HepG2 (cell line): ENCODE measurements around the gene COL9A1.

Experiments used
- ARID3A ChIP-seq: IDR thresholded peaks from 2 replicates; pipeline ENCODE4 v1.6.1; 2012; ENCODE audit warnings: low read depth, low read length, improper control_type of control experiment
- CTCF ChIP-seq: sonication (generic); formaldehyde crosslinking; IDR thresholded peaks from 2 replicates; pipeline ENCODE4 v1.5.0; 2020; ENCODE audit warnings: mild to moderate bottlenecking, missing genetic modification reagents, moderate library complexity
- MTF1 ChIP-seq: sonication (generic); formaldehyde crosslinking; IDR thresholded peaks from 2 replicates; pipeline ENCODE4 v1.5.0; 2020; ENCODE audit warnings: missing genetic modification reagents
- PATZ1 ChIP-seq: sonication (generic); formaldehyde crosslinking; IDR thresholded peaks from 2 replicates; pipeline ENCODE4 v1.4.0; 2020; ENCODE audit warnings: missing genetic modification reagents
- SUZ12 ChIP-seq: fragments of 150-350 bp; IDR thresholded peaks from 2 replicates; pipeline ENCODE4 v1.6.1; 2014; ENCODE audit warnings: low read depth, low read length
- ZBTB20 ChIP-seq: sonication (generic); formaldehyde crosslinking; IDR thresholded peaks from 2 replicates; pipeline ENCODE4 v1.8.1; 2023; ENCODE audit warnings: missing genetic modification reagents, low read depth, mild to moderate bottlenecking, borderline replicate concordance
- TF ChIP-seq, protein P1 (sequence below): sonication (generic); formaldehyde crosslinking; IDR thresholded peaks from 2 replicates; pipeline ENCODE4 v1.4.0; 2020; ENCODE audit warnings: missing genetic modification reagents, mild to moderate bottlenecking, borderline replicate concordance
- TF ChIP-seq, protein P2 (sequence below): sonication (generic); formaldehyde crosslinking; IDR thresholded peaks from 2 replicates; pipeline ENCODE4 v1.4.0; 2020; ENCODE audit warnings: missing genetic modification reagents, borderline replicate concordance

DNA sequence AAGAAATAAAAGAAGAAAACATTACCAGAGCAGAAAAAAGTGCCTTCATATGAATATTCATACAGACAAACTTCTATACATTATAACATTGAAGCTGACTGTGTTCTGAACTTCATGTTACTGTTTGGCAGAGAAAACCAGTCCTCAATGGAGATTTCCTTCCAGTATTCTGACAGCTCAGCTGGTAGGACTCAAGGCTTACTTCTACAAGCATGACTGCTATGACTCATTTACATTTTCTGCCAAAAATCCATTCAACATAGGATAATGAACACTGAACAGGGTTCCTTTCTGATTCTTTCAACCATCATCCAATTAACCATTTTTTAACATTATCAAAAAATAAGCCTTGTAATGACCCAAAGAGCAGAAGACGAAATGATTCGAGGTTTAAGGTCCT is 25.4 kb downstream of the COL9A1 start:
- TF ChIP-seq MTF1 (CRISPR knock-in tag) (no peak), ZBTB20 (CRISPR knock-in tag) (no peak), ARID3A (no peak), CTCF (no peak), PATZ1 (CRISPR knock-in tag) (no peak), SUZ12 (no peak)
- TF ChIP-seq, protein P1, sequence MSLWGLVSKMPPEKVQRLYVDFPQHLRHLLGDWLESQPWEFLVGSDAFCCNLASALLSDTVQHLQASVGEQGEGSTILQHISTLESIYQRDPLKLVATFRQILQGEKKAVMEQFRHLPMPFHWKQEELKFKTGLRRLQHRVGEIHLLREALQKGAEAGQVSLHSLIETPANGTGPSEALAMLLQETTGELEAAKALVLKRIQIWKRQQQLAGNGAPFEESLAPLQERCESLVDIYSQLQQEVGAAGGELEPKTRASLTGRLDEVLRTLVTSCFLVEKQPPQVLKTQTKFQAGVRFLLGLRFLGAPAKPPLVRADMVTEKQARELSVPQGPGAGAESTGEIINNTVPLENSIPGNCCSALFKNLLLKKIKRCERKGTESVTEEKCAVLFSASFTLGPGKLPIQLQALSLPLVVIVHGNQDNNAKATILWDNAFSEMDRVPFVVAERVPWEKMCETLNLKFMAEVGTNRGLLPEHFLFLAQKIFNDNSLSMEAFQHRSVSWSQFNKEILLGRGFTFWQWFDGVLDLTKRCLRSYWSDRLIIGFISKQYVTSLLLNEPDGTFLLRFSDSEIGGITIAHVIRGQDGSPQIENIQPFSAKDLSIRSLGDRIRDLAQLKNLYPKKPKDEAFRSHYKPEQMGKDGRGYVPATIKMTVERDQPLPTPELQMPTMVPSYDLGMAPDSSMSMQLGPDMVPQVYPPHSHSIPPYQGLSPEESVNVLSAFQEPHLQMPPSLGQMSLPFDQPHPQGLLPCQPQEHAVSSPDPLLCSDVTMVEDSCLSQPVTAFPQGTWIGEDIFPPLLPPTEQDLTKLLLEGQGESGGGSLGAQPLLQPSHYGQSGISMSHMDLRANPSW = no peak
- TF ChIP-seq, protein P2, sequence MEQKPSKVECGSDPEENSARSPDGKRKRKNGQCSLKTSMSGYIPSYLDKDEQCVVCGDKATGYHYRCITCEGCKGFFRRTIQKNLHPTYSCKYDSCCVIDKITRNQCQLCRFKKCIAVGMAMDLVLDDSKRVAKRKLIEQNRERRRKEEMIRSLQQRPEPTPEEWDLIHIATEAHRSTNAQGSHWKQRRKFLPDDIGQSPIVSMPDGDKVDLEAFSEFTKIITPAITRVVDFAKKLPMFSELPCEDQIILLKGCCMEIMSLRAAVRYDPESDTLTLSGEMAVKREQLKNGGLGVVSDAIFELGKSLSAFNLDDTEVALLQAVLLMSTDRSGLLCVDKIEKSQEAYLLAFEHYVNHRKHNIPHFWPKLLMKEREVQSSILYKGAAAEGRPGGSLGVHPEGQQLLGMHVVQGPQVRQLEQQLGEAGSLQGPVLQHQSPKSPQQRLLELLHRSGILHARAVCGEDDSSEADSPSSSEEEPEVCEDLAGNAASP (CRISPR knock-in tag) = no peak
